Neural cell (in vitro differentiated cells): ENCODE results near the gene ARSJ. TPM values are rescaled to one million over a fixed set of nuclear protein-coding genes. Genes with fewer than 3 reads are reported as not detected.

Experiments
- H2AFZ ChIP-seq: fragments of 200-600, 300-800 bp; sonication (generic), shearing (Covaris generic); 2 replicates; pipeline ENCODE4 v1.6.0; 2014; ENCODE audit warnings: low read depth, mild to moderate bottlenecking, antibody characterized with exemption, low read length, moderate library complexity
- H3F3A ChIP-seq: fragments of 200-600 bp; shearing (Covaris generic); 2 replicates; pipeline ENCODE4 v1.6.1; 2016; ENCODE audit warnings: mild to moderate bottlenecking, moderate library complexity, mixed read lengths, antibody characterized with exemption, low read length; ENCODE audit not compliant: insufficient read depth, poor library complexity, severe bottlenecking
- H3K27ac ChIP-seq: fragments of 200-600, 300-800 bp; sonication (generic), shearing (Covaris generic); 2 replicates; pipeline ENCODE4 v1.5.1; 2014; ENCODE audit warnings: mild to moderate bottlenecking, low read length, moderate library complexity
- H3K27me3 ChIP-seq: fragments of 300-800, 200-600 bp; sonication (generic), shearing (Covaris generic); 2 replicates; pipeline ENCODE4 v1.6.0; 2014; ENCODE audit warnings: mild to moderate bottlenecking, low read depth, low read length, moderate library complexity; ENCODE audit not compliant: insufficient read depth
- H3K36me3 ChIP-seq: fragments of 300-800, 200-600 bp; sonication (generic), shearing (Covaris generic); 2 replicates; pipeline ENCODE4 v1.5.1; 2014; ENCODE audit warnings: mild to moderate bottlenecking, antibody characterized with exemption, low read length, moderate library complexity; ENCODE audit not compliant: insufficient read depth
- H3K4me2 ChIP-seq: fragments of 300-800, 200-600 bp; sonication (generic), shearing (Covaris generic); 2 replicates; pipeline ENCODE4 v1.6.0; 2014; ENCODE audit warnings: mild to moderate bottlenecking, low read length
- H3K4me3 ChIP-seq: fragments of 300-800, 200-600 bp; sonication (generic), shearing (Covaris generic); 2 replicates; pipeline ENCODE4 v1.5.1; 2014; ENCODE audit warnings: mild to moderate bottlenecking, low read length, moderate library complexity
- H3K79me2 ChIP-seq: fragments of 200-600 bp; shearing (Covaris generic); replicated peaks from 2 replicates; pipeline ENCODE4 v1.6.0; 2014; ENCODE audit warnings: mild to moderate bottlenecking, low read length, moderate library complexity; ENCODE audit not compliant: insufficient read depth
- H3K9ac ChIP-seq: fragments of 300-800, 200-600 bp; sonication (generic), shearing (Covaris generic); 2 replicates; pipeline ENCODE4 v1.6.1; 2016; ENCODE audit warnings: mild to moderate bottlenecking, low read length, mixed read lengths
- H3K9me2 ChIP-seq: fragments of 200-600 bp; shearing (Covaris generic); 2 replicates; pipeline ENCODE4 v1.6.1; 2016; ENCODE audit warnings: mild to moderate bottlenecking, low read length, mixed read lengths; ENCODE audit not compliant: insufficient read depth
- H3K9me3 ChIP-seq: fragments of 200-600, 300-800 bp; sonication (generic), shearing (Covaris generic); 2 replicates; pipeline ENCODE4 v1.6.1; 2016; ENCODE audit warnings: mild to moderate bottlenecking, mixed run types, low read length, moderate library complexity, mixed read lengths
- H4K20me1 ChIP-seq: fragments of 200-600 bp; shearing (Covaris generic); 2 replicates; pipeline ENCODE4 v1.6.1; 2016; ENCODE audit warnings: mild to moderate bottlenecking, mixed run types; ENCODE audit not compliant: insufficient read depth
- EP300 ChIP-seq: fragments of 450-650 bp; conservative IDR thresholded peaks from 2 replicates; pipeline ENCODE4 v1.6.1; 2014; ENCODE audit warnings: antibody characterized with exemption, mild to moderate bottlenecking, moderate library complexity; ENCODE audit not compliant: poor library complexity, severe bottlenecking
- EZH2 ChIP-seq: fragments of 200-600, 300-800 bp; shearing (Covaris generic), sonication (generic); IDR thresholded peaks from 2 replicates; pipeline ENCODE4 v1.6.1; 2014; ENCODE audit warnings: antibody characterized with exemption, low read length, borderline replicate concordance, mild to moderate bottlenecking; ENCODE audit not compliant: insufficient read depth, poor library complexity, severe bottlenecking
- MXI1 ChIP-seq: fragments of 450-650 bp; conservative IDR thresholded peaks from 2 replicates; pipeline ENCODE4 v1.6.1; 2014; ENCODE audit warnings: antibody characterized with exemption, mild to moderate bottlenecking; ENCODE audit not compliant: poor library complexity, severe bottlenecking
- POLR2AphosphoS5 ChIP-seq: IDR thresholded peaks from 2 replicates; pipeline ENCODE4 v1.6.1; 2012
- RAD21 ChIP-seq: fragments of 450-650 bp; conservative IDR thresholded peaks from 2 replicates; pipeline ENCODE4 v1.6.1; 2014; ENCODE audit warnings: antibody characterized with exemption, mild to moderate bottlenecking, moderate library complexity
- SMC3 ChIP-seq: fragments of 450-650 bp; conservative IDR thresholded peaks from 2 replicates; pipeline ENCODE4 v1.6.1; 2014; ENCODE audit warnings: antibody characterized with exemption, mild to moderate bottlenecking, moderate library complexity; ENCODE audit not compliant: poor library complexity
- TAF1 ChIP-seq: IDR thresholded peaks from 2 replicates; pipeline ENCODE4 v1.6.1; 2012; ENCODE audit warnings: low read depth
- polyA plus RNA-seq: library from polyadenylated mRNA; depleted of rRNA; stranded (reverse); fragments of >200 nt; gene quantifications from 2 replicates; pipeline ENCODE4 v1.2.3, GENCODE V29; 2014
- TF ChIP-seq, protein P1 (sequence below): IDR thresholded peaks from 2 replicates; pipeline ENCODE4 v1.6.1; 2012; ENCODE audit warnings: borderline replicate concordance
- TF ChIP-seq, protein P2 (sequence below): fragments of 450-650 bp; IDR thresholded peaks from 2 replicates; pipeline ENCODE4 v1.5.1; 2014; ENCODE audit warnings: antibody characterized with exemption, mild to moderate bottlenecking, moderate library complexity; ENCODE audit not compliant: poor library complexity, severe bottlenecking

The ARSJ gene
- polyA plus RNA-seq, 1 donor from 2014 or later, result 0.10 TPM

DNA sequence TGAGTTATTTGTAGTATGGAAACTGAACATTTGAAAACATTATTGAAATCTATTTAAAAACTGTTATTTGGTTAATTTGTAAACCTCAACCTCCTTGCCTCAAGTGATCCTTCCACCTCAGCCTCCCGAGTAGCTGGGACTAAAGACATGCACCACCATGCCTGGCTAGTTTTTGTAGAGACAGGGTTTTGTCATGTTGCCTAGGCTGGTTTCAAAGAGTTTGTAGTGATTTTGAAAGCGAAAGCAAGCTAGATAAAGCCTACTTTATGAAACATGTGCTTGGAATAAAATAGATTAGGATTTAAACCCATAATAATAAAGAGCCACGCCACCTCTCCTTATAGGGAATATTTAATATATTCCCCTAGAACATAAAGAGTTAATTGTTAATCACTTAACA lies 23.5 kb downstream of the ARSJ start:
- TF ChIP-seq EZH2, result no peak
- no peaks in the 10 kb centered on the region for H3F3A ChIP-seq
- no peak overlapping the region for H3K9ac ChIP-seq
- no peak overlapping the region for H3K4me3 ChIP-seq
- no peak overlapping the region for H3K4me2 ChIP-seq
- H4K20me1 ChIP-seq, result no peaks in the 10 kb centered on the region
- no peaks in the 10 kb centered on the region for H3K9me3 ChIP-seq
- H3K27ac ChIP-seq, result no peak overlapping the region
- H2AFZ ChIP-seq, result no peak overlapping the region
- H3K27me3 ChIP-seq, result no peaks in the 10 kb centered on the region
- no peaks in the 10 kb centered on the region for H3K36me3 ChIP-seq
- no peaks in the 10 kb centered on the region for H3K9me2 ChIP-seq
- H3K79me2 ChIP-seq, result no peaks in the 10 kb centered on the region

DNA sequence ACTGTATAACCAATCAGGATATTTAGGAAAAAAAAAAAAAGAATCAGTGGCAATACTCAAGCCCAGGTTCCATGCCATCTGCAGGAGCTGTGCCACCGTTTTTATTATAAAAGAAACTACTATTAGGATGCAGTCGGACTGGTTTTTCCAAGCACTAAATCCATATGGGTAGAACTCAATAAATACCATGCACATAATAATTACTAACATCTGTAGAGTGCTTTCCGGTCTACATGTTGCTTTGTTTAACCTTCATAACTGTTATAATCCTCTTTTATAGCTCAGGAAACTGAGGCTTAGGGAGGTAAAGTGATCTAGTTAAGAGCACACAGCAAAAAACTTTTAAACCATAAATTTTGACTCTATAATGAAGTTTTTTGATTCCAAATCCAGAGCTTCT lies 24.0 kb downstream of the ARSJ start:
- Histone ChIP-seq H3K79me2 (no peaks in the 10 kb centered on the region), H3K36me3 (no peaks in the 10 kb centered on the region), H3K4me3 (no peak overlapping the region), H3K9me3 (no peaks in the 10 kb centered on the region), H2AFZ (no peak overlapping the region), H3K9me2 (no peaks in the 10 kb centered on the region), H3K4me2 (no peak overlapping the region), H3K9ac (no peak overlapping the region), H3K27me3 (no peaks in the 10 kb centered on the region), H4K20me1 (no peaks in the 10 kb centered on the region), H3F3A (no peaks in the 10 kb centered on the region), H3K27ac (no peak overlapping the region)
- TF ChIP-seq TAF1, result no peak
- TF ChIP-seq, protein P1, sequence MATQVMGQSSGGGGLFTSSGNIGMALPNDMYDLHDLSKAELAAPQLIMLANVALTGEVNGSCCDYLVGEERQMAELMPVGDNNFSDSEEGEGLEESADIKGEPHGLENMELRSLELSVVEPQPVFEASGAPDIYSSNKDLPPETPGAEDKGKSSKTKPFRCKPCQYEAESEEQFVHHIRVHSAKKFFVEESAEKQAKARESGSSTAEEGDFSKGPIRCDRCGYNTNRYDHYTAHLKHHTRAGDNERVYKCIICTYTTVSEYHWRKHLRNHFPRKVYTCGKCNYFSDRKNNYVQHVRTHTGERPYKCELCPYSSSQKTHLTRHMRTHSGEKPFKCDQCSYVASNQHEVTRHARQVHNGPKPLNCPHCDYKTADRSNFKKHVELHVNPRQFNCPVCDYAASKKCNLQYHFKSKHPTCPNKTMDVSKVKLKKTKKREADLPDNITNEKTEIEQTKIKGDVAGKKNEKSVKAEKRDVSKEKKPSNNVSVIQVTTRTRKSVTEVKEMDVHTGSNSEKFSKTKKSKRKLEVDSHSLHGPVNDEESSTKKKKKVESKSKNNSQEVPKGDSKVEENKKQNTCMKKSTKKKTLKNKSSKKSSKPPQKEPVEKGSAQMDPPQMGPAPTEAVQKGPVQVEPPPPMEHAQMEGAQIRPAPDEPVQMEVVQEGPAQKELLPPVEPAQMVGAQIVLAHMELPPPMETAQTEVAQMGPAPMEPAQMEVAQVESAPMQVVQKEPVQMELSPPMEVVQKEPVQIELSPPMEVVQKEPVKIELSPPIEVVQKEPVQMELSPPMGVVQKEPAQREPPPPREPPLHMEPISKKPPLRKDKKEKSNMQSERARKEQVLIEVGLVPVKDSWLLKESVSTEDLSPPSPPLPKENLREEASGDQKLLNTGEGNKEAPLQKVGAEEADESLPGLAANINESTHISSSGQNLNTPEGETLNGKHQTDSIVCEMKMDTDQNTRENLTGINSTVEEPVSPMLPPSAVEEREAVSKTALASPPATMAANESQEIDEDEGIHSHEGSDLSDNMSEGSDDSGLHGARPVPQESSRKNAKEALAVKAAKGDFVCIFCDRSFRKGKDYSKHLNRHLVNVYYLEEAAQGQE, result no peak
- TF ChIP-seq, protein P2, sequence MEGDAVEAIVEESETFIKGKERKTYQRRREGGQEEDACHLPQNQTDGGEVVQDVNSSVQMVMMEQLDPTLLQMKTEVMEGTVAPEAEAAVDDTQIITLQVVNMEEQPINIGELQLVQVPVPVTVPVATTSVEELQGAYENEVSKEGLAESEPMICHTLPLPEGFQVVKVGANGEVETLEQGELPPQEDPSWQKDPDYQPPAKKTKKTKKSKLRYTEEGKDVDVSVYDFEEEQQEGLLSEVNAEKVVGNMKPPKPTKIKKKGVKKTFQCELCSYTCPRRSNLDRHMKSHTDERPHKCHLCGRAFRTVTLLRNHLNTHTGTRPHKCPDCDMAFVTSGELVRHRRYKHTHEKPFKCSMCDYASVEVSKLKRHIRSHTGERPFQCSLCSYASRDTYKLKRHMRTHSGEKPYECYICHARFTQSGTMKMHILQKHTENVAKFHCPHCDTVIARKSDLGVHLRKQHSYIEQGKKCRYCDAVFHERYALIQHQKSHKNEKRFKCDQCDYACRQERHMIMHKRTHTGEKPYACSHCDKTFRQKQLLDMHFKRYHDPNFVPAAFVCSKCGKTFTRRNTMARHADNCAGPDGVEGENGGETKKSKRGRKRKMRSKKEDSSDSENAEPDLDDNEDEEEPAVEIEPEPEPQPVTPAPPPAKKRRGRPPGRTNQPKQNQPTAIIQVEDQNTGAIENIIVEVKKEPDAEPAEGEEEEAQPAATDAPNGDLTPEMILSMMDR, result no peak
- TF ChIP-seq MXI1, result no peak
- no peak for TF ChIP-seq RAD21
- TF ChIP-seq POLR2AphosphoS5, result no peak
- TF ChIP-seq EZH2, result no peak
- no peak for TF ChIP-seq EP300
- TF ChIP-seq SMC3, result no peak

DNA sequence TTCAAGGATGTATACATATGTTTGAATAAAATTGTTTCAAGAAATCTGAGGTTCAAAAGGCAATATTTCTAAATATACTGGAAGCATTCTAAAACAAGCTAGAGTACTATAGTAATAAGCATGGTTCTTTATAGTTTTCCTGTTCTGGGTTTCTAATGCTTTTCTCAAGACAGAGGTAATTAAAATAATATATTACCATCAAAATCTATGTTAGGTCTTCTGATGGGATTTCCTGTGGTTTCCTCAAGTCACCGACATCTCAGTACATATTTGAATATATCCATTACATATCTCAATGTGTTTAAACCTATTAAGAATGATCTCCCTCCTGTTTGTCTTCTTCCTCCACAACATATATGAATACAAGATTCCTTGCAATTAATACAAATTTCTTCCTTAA lies 25.6 kb downstream of the ARSJ start:
- H3K4me3 ChIP-seq, result no peak overlapping the region
- no peak overlapping the region for H3K9ac ChIP-seq
- H3K36me3 ChIP-seq, result no peaks in the 10 kb centered on the region
- H3K9me3 ChIP-seq, result no peaks in the 10 kb centered on the region
- no peaks in the 10 kb centered on the region for H3K9me2 ChIP-seq
- H3F3A ChIP-seq, result no peaks in the 10 kb centered on the region
- H4K20me1 ChIP-seq, result no peaks in the 10 kb centered on the region
- H3K27me3 ChIP-seq, result no peaks in the 10 kb centered on the region
- no peaks in the 10 kb centered on the region for H3K79me2 ChIP-seq
- no peak overlapping the region for H3K27ac ChIP-seq
- TF ChIP-seq, protein P1, result no peak
- TF ChIP-seq, protein P2, result no peak
- TF ChIP-seq EP300 (no peak), RAD21 (no peak), EZH2 (no peak), POLR2AphosphoS5 (no peak), MXI1 (no peak), SMC3 (no peak), TAF1 (no peak)
- no peak overlapping the region for H2AFZ ChIP-seq
- no peak overlapping the region for H3K4me2 ChIP-seq
